Colonic mucosa (tissue), 4 donors: ENCODE measurements around the gene ZNF526. TPM values are rescaled to one million over a fixed set of nuclear protein-coding genes. Genes with fewer than 3 reads are reported as not detected.

ENCODE experiments used
- DNase-seq: peaks from one replicate; pipeline ENCODE4 v3.0.0-alpha.2; 2020
- H3K27ac ChIP-seq: fragments of 200-600 bp; one replicate; pipeline ENCODE4 v1.8.0; 2021
- H3K27me3 ChIP-seq: fragments of 200-600 bp; one replicate; pipeline ENCODE4 v1.8.0; 2021
- H3K36me3 ChIP-seq: fragments of 200-600 bp; one replicate; pipeline ENCODE4 v1.8.0; 2021
- H3K4me1 ChIP-seq: fragments of 200-600 bp; one replicate; pipeline ENCODE4 v1.8.0; 2021; ENCODE audit warnings: mild to moderate bottlenecking
- H3K4me3 ChIP-seq: fragments of 200-600 bp; one replicate; pipeline ENCODE4 v1.8.0; 2021
- H3K9ac ChIP-seq, 2 donors: one replicate each; pipeline ENCODE4 v1.7.0; 2013; ENCODE audit warnings: control low read depth in 2 of 2, low read depth in 2 of 2, low read length in 2 of 2
- H3K9me3 ChIP-seq: fragments of 200-600 bp; one replicate; pipeline ENCODE4 v1.8.0; 2021
- CTCF ChIP-seq: fragments of 200-600 bp; IDR thresholded peaks from one replicate; pipeline ENCODE4 v1.8.0; 2022; ENCODE audit warnings: antibody characterized with exemption, mild to moderate bottlenecking
- intact Hi-C: fragments of 100-400 bp; cut with DNase I; formaldehyde crosslinking; loops from one replicate; pipeline ENCODE4 v1.14.1; 2022
- total RNA-seq, 2 donors: library from RNA; stranded (reverse); fragmentation: NEBNext Ultra II Directional in 1 of 2; extraction: Animal tissue kit (Norgen Biotek cat#: 25700) in 1 of 2; gene quantifications; one replicate each; pipeline ENCODE4 v1.2.1, GENCODE V29; 2021
- donor health status: healthy.
- donor health status: DM: no; HTN: no; CAD: no.
- donor health status: DM: no; HTN: no; CAD: no.

The ZNF526 gene
- total RNA-seq, 2 donors from 2014 or later, result 9.3 to 12.8 TPM

GRCh38 chr19:42174958-42175734 is 45.0 kb upstream of the ZNF526 start:
- no peak for TF ChIP-seq CTCF
- DNase-seq, result no peak
- H3K4me1 ChIP-seq, result no peaks in the 10 kb centered on the region
- H3K27ac ChIP-seq, result no peak overlapping the region
- no peaks in the 10 kb centered on the region for H3K9me3 ChIP-seq
- H3K9ac ChIP-seq, result no peak overlapping the region
- no peaks in the 10 kb centered on the region for H3K36me3 ChIP-seq
- peaks cover 44% of the 10 kb centered on the region for H3K27me3 ChIP-seq
- intact Hi-C loops, result no loop called here
- H3K4me3 ChIP-seq, result no peak overlapping the region

GRCh38 chr19:42175952-42176648 is 44.0 kb upstream of the ZNF526 start:
- Histone ChIP-seq H3K4me1 (no peaks in the 10 kb centered on the region), H3K4me3 (peak overlapping the region; percentile 15), H3K27me3 (peaks cover 44% of the 10 kb centered on the region), H3K27ac (no peak overlapping the region), H3K9ac (no peak overlapping the region), H3K9me3 (no peaks in the 10 kb centered on the region), H3K36me3 (no peaks in the 10 kb centered on the region)
- TF ChIP-seq CTCF, result no peak
- intact Hi-C loops, result no loop called here
- DNase-seq, result no peak

GRCh38 chr19:42176649-42176989 is 43.5 kb upstream of the ZNF526 start:
- Histone ChIP-seq H3K9ac (no peak overlapping the region), H3K27me3 (peaks cover 44% of the 10 kb centered on the region), H3K4me1 (no peaks in the 10 kb centered on the region), H3K9me3 (no peaks in the 10 kb centered on the region), H3K27ac (no peak overlapping the region), H3K4me3 (peak overlapping the region; percentile 15), H3K36me3 (no peaks in the 10 kb centered on the region)
- no peak for DNase-seq
- intact Hi-C loops, result no loop called here
- no peak for TF ChIP-seq CTCF

- Histone ChIP-seq H3K27ac (no peak overlapping the region), H3K27me3 (peaks cover 44% of the 10 kb centered on the region)
- intact Hi-C loops, result no loop called here
Observed at GRCh38 chr19:42176990-42177685, 43.0 kb upstream of the ZNF526 start.

More at GRCh38 chr19:42176990-42177685, 43.0 kb upstream of the ZNF526 start:
- DNase-seq, result peak; percentile 56
- TF ChIP-seq CTCF, result peak; percentile 21
- peak overlapping the region; percentile 15 for H3K4me3 ChIP-seq
- H3K9me3 ChIP-seq, result no peaks in the 10 kb centered on the region
- no peaks in the 10 kb centered on the region for H3K4me1 ChIP-seq
- H3K9ac ChIP-seq, result no peak overlapping the region
- no peaks in the 10 kb centered on the region for H3K36me3 ChIP-seq
